Measurements from ENCODE around the gene CHST13.

CHST13 gene

GRCh38 chr3:126499401-126499800, 24.6 kb upstream of the CHST13 start:
- TF ChIP-seq Cebpa-rat (IDR thresholded peaks at IDR 0.05) = no peak
- no peaks in the 10 kb centered on the region for H3K27me3 ChIP-seq
- no peaks in the 10 kb centered on the region for H3K9me3 ChIP-seq (replicated peaks in 1 of 11)
- no peak overlapping the region for H3K9ac ChIP-seq
- no peak overlapping the region for H3K27ac ChIP-seq
- no peaks in the 10 kb centered on the region for H3K36me3 ChIP-seq
- no peak overlapping the region for H3K4me3 ChIP-seq
- H3K4me2 ChIP-seq = peak overlapping the region in 3 of 11 experiments; percentile 62 to 81 (median 77); a peak in 2 of 22 replicates
- peaks cover 14 to 77% (median 71%) of the 10 kb centered on the region in 10 experiments for H3K4me1 ChIP-seq
- peaks cover 0 to 4% (median 0%) of the 10 kb centered on the region in 11 experiments; a peak in 6 of 22 replicates for H4K20me1 ChIP-seq

- H3K27ac ChIP-seq = no peak overlapping the region
- peaks cover 14 to 70% (median 64%) of the 10 kb centered on the region in 10 experiments for H3K4me1 ChIP-seq
- peaks cover 0 to 4% (median 0%) of the 10 kb centered on the region in 11 experiments; a peak in 3 of 22 replicates for H4K20me1 ChIP-seq
- no peak overlapping the region for H3K9ac ChIP-seq
- no peaks in the 10 kb centered on the region for H3K36me3 ChIP-seq
- H3K4me3 ChIP-seq = no peak overlapping the region
- H3K4me2 ChIP-seq = peak overlapping the region in 7 of 11 experiments; percentile 20 to 72 (median 62); a peak in 9 of 22 replicates
- H3K27me3 ChIP-seq = no peaks in the 10 kb centered on the region
- no peak for TF ChIP-seq Cebpa-rat (IDR thresholded peaks at IDR 0.05)
- no peaks in the 10 kb centered on the region for H3K9me3 ChIP-seq (replicated peaks in 1 of 11)
These were observed 23.9 kb upstream of the CHST13 start for GRCh38 chr3:126500016-126500415.

GRCh38 chr3:126501054-126501453, 22.9 kb upstream of the CHST13 start:
- no peak for TF ChIP-seq Cebpa-rat (IDR thresholded peaks at IDR 0.05)
- Histone ChIP-seq H3K36me3 (no peaks in the 10 kb centered on the region), H3K4me2 (peak overlapping the region in 9 of 11 experiments; percentile 6 to 74 (median 62); a peak in 16 of 22 replicates), H3K9me3 (replicated peaks in 1 of 11) (no peaks in the 10 kb centered on the region), H3K27ac (no peak overlapping the region), H4K20me1 (peaks cover 0 to 4% (median 0%) of the 10 kb centered on the region in 11 experiments; a peak in 3 of 22 replicates), H3K4me3 (no peak overlapping the region), H3K9ac (no peak overlapping the region), H3K4me1 (peaks cover 14 to 60% (median 55%) of the 10 kb centered on the region in 10 experiments), H3K27me3 (no peaks in the 10 kb centered on the region)

GRCh38 chr3:126501736-126502135, 22.2 kb upstream of the CHST13 start:
- Histone ChIP-seq H3K27me3 (no peaks in the 10 kb centered on the region), H3K4me1 (peaks cover 13 to 54% (median 49%) of the 10 kb centered on the region in 10 experiments), H3K4me3 (no peak overlapping the region), H4K20me1 (peaks cover 0 to 4% (median 0%) of the 10 kb centered on the region in 11 experiments; a peak in 3 of 22 replicates), H3K4me2 (peak overlapping the region in 10 of 11 experiments; percentile 0 to 74 (median 62); a peak in 16 of 22 replicates), H3K9me3 (replicated peaks in 1 of 11) (no peaks in the 10 kb centered on the region), H3K27ac (no peak overlapping the region), H3K36me3 (no peaks in the 10 kb centered on the region), H3K9ac (no peak overlapping the region; a peak in 1 of 22 replicates)
- TF ChIP-seq Cebpa-rat (IDR thresholded peaks at IDR 0.05) = no peak

- peaks cover 4 to 45% (median 40%) of the 10 kb centered on the region in 10 experiments; a peak in 19 of 20 replicates for H3K4me1 ChIP-seq
- peaks cover 0 to 4% (median 0%) of the 10 kb centered on the region in 11 experiments; a peak in 3 of 22 replicates for H4K20me1 ChIP-seq
- H3K4me2 ChIP-seq = no peak overlapping the region
- TF ChIP-seq Cebpa-rat (IDR thresholded peaks at IDR 0.05) = no peak
- H3K9me3 ChIP-seq (replicated peaks in 1 of 11) = no peaks in the 10 kb centered on the region
- H3K27me3 ChIP-seq = no peaks in the 10 kb centered on the region
- no peaks in the 10 kb centered on the region for H3K36me3 ChIP-seq
- H3K4me3 ChIP-seq = no peak overlapping the region
- no peak overlapping the region for H3K27ac ChIP-seq
- H3K9ac ChIP-seq = no peak overlapping the region
These were observed 21.3 kb upstream of the CHST13 start for GRCh38 chr3:126502656-126503055.

GRCh38 chr3:126503701-126504100, 20.3 kb upstream of the CHST13 start:
- TF ChIP-seq Cebpa-rat (IDR thresholded peaks at IDR 0.05) = no peak
- H4K20me1 ChIP-seq = peaks cover 0 to 4% (median 0%) of the 10 kb centered on the region in 11 experiments; a peak in 3 of 22 replicates
- H3K4me3 ChIP-seq = no peak overlapping the region
- H3K4me1 ChIP-seq = peaks cover 0 to 35% (median 30%) of the 10 kb centered on the region in 10 experiments; a peak in 16 of 20 replicates
- H3K27ac ChIP-seq = no peak overlapping the region
- H3K9me3 ChIP-seq (replicated peaks in 1 of 11) = no peaks in the 10 kb centered on the region
- no peaks in the 10 kb centered on the region for H3K36me3 ChIP-seq
- H3K4me2 ChIP-seq = no peak overlapping the region
- no peaks in the 10 kb centered on the region for H3K27me3 ChIP-seq
- H3K9ac ChIP-seq = no peak overlapping the region

GRCh38 chr3:126507886-126508285, 16.1 kb upstream of the CHST13 start:
- H3K4me2 ChIP-seq = no peak overlapping the region
- H3K4me3 ChIP-seq = no peak overlapping the region
- peaks cover 0 to 9% (median 0%) of the 10 kb centered on the region in 11 experiments; a peak in 3 of 22 replicates for H4K20me1 ChIP-seq
- no peak overlapping the region for H3K27ac ChIP-seq
- TF ChIP-seq Cebpa-rat (IDR thresholded peaks at IDR 0.05) = no peak
- H3K36me3 ChIP-seq = no peaks in the 10 kb centered on the region
- H3K9me3 ChIP-seq (replicated peaks in 1 of 11) = no peaks in the 10 kb centered on the region
- H3K27me3 ChIP-seq = no peaks in the 10 kb centered on the region
- H3K9ac ChIP-seq = no peak overlapping the region
- H3K4me1 ChIP-seq = peaks cover 0 to 10% (median 4%) of the 10 kb centered on the region in 10 experiments; a peak in 4 of 20 replicates

GRCh38 chr3:126508564-126508964, 15.4 kb upstream of the CHST13 start:
- Histone ChIP-seq H3K36me3 (no peaks in the 10 kb centered on the region), H3K9me3 (replicated peaks in 1 of 11) (no peaks in the 10 kb centered on the region), H3K9ac (no peak overlapping the region), H3K27me3 (no peaks in the 10 kb centered on the region), H4K20me1 (peaks cover 0 to 12% (median 0%) of the 10 kb centered on the region in 11 experiments; a peak in 3 of 22 replicates), H3K27ac (no peak overlapping the region), H3K4me2 (no peak overlapping the region), H3K4me1 (peaks cover 0 to 10% (median 4%) of the 10 kb centered on the region in 10 experiments; a peak in 4 of 20 replicates), H3K4me3 (no peak overlapping the region)
- no peak for TF ChIP-seq Cebpa-rat (IDR thresholded peaks at IDR 0.05)

- Histone ChIP-seq H3K4me2 (peak overlapping the region in 4 of 11 experiments; percentile 17 to 29 (median 22); a peak in 4 of 22 replicates), H4K20me1 (peaks cover 0 to 14% (median 0%) of the 10 kb centered on the region in 11 experiments; a peak in 3 of 22 replicates), H3K9ac (peak overlapping the region in 1 of 11 experiments; percentile 2; a peak in 1 of 22 replicates), H3K36me3 (no peaks in the 10 kb centered on the region), H3K4me1 (peaks cover 0 to 10% (median 4%) of the 10 kb centered on the region in 10 experiments; a peak in 4 of 20 replicates), H3K27me3 (no peaks in the 10 kb centered on the region), H3K4me3 (no peak overlapping the region), H3K9me3 (replicated peaks in 1 of 11) (no peaks in the 10 kb centered on the region), H3K27ac (no peak overlapping the region)
- TF ChIP-seq Cebpa-rat (IDR thresholded peaks at IDR 0.05) = no peak
These were observed 14.2 kb upstream of the CHST13 start for GRCh38 chr3:126509597-126510307.
